Endothelial cell of umbilical vein (primary cell): ENCODE measurements around the gene RANBP3. TPM values are rescaled to one million over a fixed set of nuclear protein-coding genes. Genes with fewer than 3 reads are reported as not detected.

ENCODE experiments used
- BruUV-seq: library from RNA; stranded (reverse); fragments of 400-500 nt; replicated peaks from 2 replicates; lab custom pipeline; 2021; lab: Mats Ljungman, UMichigan
- CTCF ChIA-PET: fragments of 300-600, 350-600 bp; sonication (Branson Sonifier 250); formaldehyde crosslinking; loops from one replicate; lab custom pipeline; 2021; ENCODE audit warnings: antibody characterized with exemption, inconsistent platforms; lab: Charles Lee
- POLR2A ChIA-PET: fragments of 300-600, 350-600 bp; sonication (Branson Sonifier 250); formaldehyde crosslinking; loops from one replicate; lab custom pipeline; 2021; ENCODE audit warnings: antibody characterized with exemption, inconsistent platforms; lab: Charles Lee
- DNase-seq: peaks from one replicate; pipeline ENCODE4 v3.0.0-alpha.2; 2011; ENCODE audit warnings: low read depth, low spot score
- FAIRE-seq: peaks from 2 replicates; lab custom pipeline; 2011; peaks lifted over from hg19 to GRCh38; lab: Jason Lieb, UNC
- H2AFZ ChIP-seq: 2 replicates; pipeline ENCODE4 v1.6.0; 2012; ENCODE audit warnings: low read depth, low read length, control low read depth, inconsistent platforms
- H3K27ac ChIP-seq: 2 replicates; pipeline ENCODE4 v1.5.1; 2011; ENCODE audit warnings: low read depth, mild to moderate bottlenecking, control low read depth, low read length, moderate library complexity; ENCODE audit not compliant: insufficient read depth
- H3K27me3 ChIP-seq, 2 experiments: 2 replicates each; pipeline versions ENCODE4 v1.6.0 to v1.6.1; 2011; ENCODE audit warnings: low read length in 2 of 2, mixed read lengths in 1 of 2; ENCODE audit not compliant: control insufficient read depth in 2 of 2, insufficient read depth in 2 of 2
- H3K36me3 ChIP-seq, 2 experiments: 2 replicates in 1 of 2; 3 replicates in 1 of 2; pipeline ENCODE4 v1.5.1; 2011; ENCODE audit warnings: low read length in 2 of 2, mild to moderate bottlenecking in 1 of 2, moderate library complexity in 1 of 2; ENCODE audit not compliant: control insufficient read depth in 2 of 2, insufficient read depth in 2 of 2; ENCODE audit errors: extremely low read depth in 1 of 2
- H3K4me1 ChIP-seq: 3 replicates; pipeline ENCODE4 v1.5.1; 2011; ENCODE audit warnings: mild to moderate bottlenecking, low read length; ENCODE audit not compliant: control insufficient read depth, insufficient read depth; ENCODE audit errors: extremely low read depth
- H3K4me2 ChIP-seq: 2 replicates; pipeline ENCODE4 v1.6.1; 2011; ENCODE audit warnings: low read length, control low read depth, mixed read lengths; ENCODE audit not compliant: insufficient read depth
- H3K4me3 ChIP-seq, 3 experiments: fragments of 200-600 bp in 1 of 3; sonication (generic), shearing (Covaris generic) in 1 of 3; replicated peaks in 1 of 3; 2 replicates each; pipeline ENCODE4 v1.5.1; 2011 to 2016; ENCODE audit warnings: control low read depth in 3 of 3, low read length in 3 of 3, mild to moderate bottlenecking in 2 of 3, inconsistent platforms in 1 of 3, low read depth in 1 of 3, moderate library complexity in 1 of 3; ENCODE audit not compliant: insufficient read depth in 1 of 3
- H3K79me2 ChIP-seq: 2 replicates; pipeline ENCODE4 v1.6.0; 2012; ENCODE audit warnings: low read length, inconsistent platforms; ENCODE audit not compliant: control insufficient read depth, insufficient read depth
- H3K9ac ChIP-seq: replicated peaks from 2 replicates; pipeline ENCODE3; 2011; ENCODE audit warnings: low read length, control low read depth; ENCODE audit not compliant: insufficient read depth; ENCODE audit errors: extremely low read depth
- H3K9me1 ChIP-seq: replicated peaks from 3 replicates; pipeline ENCODE4 v1.6.0; 2011; ENCODE audit warnings: mild to moderate bottlenecking, low read length; ENCODE audit not compliant: control insufficient read depth, insufficient read depth; ENCODE audit errors: extremely low read depth
- H3K9me3 ChIP-seq: replicated peaks from 2 replicates; pipeline ENCODE4 v1.5.1; 2012; ENCODE audit warnings: low read length, inconsistent platforms; ENCODE audit not compliant: control insufficient read depth, insufficient read depth
- H4K20me1 ChIP-seq: replicated peaks from 2 replicates; pipeline ENCODE3; 2011; ENCODE audit warnings: mild to moderate bottlenecking, low read length; ENCODE audit not compliant: control insufficient read depth, insufficient read depth; ENCODE audit errors: extremely low read depth
- EZH2 ChIP-seq: IDR thresholded peaks from 2 replicates; pipeline ENCODE4 v1.6.1; 2012; ENCODE audit warnings: borderline replicate concordance, low read depth, mild to moderate bottlenecking, moderate library complexity, low read length, inconsistent platforms; ENCODE audit not compliant: severe bottlenecking
- FOS ChIP-seq: IDR thresholded peaks from 2 replicates; pipeline ENCODE4 v1.6.1; 2011; ENCODE audit warnings: mild to moderate bottlenecking, low read length, moderate library complexity, borderline replicate concordance; ENCODE audit not compliant: insufficient read depth
- JUN ChIP-seq: IDR thresholded peaks from 2 replicates; pipeline ENCODE4 v1.6.1; 2011; ENCODE audit warnings: borderline replicate concordance, low read depth; ENCODE audit not compliant: insufficient read length, insufficient read depth
- POLR2A ChIP-seq: IDR thresholded peaks from 2 replicates; pipeline ENCODE4 v1.6.1; 2012; ENCODE audit warnings: low read depth, mild to moderate bottlenecking, control low read depth, low read length
- POLR2AphosphoS5 ChIP-seq: IDR thresholded peaks from 2 replicates; pipeline ENCODE4 v1.6.1; 2012; ENCODE audit warnings: low read depth, mild to moderate bottlenecking, control low read depth, low read length, moderate library complexity; ENCODE audit not compliant: insufficient read depth
- dilution Hi-C: fragments of 300-500 bp; cut with MboI; formaldehyde crosslinking; loops from one replicate; pipeline ENCODE4 v1.15.0; 2019; ENCODE audit warnings: low sequenced_read_pairs; ENCODE audit not compliant: extremely low pct_ligation_motif_present
- intact Hi-C: fragments of 100-400 bp; cut with micrococcal nuclease; formaldehyde crosslinking; loops from one replicate; pipeline ENCODE4 v1.10.0; 2022
- polyA plus RNA-seq, 4 experiments: library from polyadenylated mRNA; depleted of rRNA in 3 of 4; stranded (reverse) in 3 of 4; unstranded in 1 of 4; fragments of >200 nt; gene quantifications; 2 replicates each; pipeline versions ENCODE4 v1.2.1 to v1.2.3, GENCODE V29; 2011 to 2012; ENCODE audit warnings: missing spikeins in 1 of 4
- total RNA-seq: library from RNA; stranded (reverse); gene quantifications from 2 replicates; pipeline ENCODE4 v1.2.3, GENCODE V29; 2021
- TF ChIP-seq, protein P1 (sequence below): IDR thresholded peaks from 2 replicates; pipeline ENCODE4 v1.6.1; 2011; ENCODE audit not compliant: insufficient read depth, insufficient read length
- TF ChIP-seq, protein P2 (sequence below), 2 donors: IDR thresholded peaks; 1 replicate in 1 of 2; 2 replicates in 1 of 2; pipeline ENCODE4 v1.5.1; 2011; ENCODE audit warnings: low read length in 2 of 2, mild to moderate bottlenecking in 2 of 2, moderate library complexity in 2 of 2, control low read depth in 1 of 2, inconsistent platforms in 1 of 2, low read depth in 1 of 2; ENCODE audit not compliant: insufficient read depth in 1 of 2; ENCODE audit errors: extremely low read depth in 1 of 2

The RANBP3 gene
- total and polyA plus RNA-seq, 2 donors (not counting 3 experiments of a cell fraction or from before 2014, with no cell fraction given), result 72.3 to 85.3 TPM

GRCh38 chr19:5959260-5960004 is 18.5 kb downstream of the RANBP3 start:
- Histone ChIP-seq H3K4me2 (no peak overlapping the region), H3K9me1 (no peaks in the 10 kb centered on the region), H3K9ac (no peak overlapping the region), H3K27ac (no peak overlapping the region), H3K36me3 (peaks cover 0 to 3% of the 10 kb centered on the region in 2 experiments), H3K79me2 (peaks cover 95% of the 10 kb centered on the region), H3K4me3 (no peak overlapping the region), H3K9me3 (no peaks in the 10 kb centered on the region), H3K4me1 (peaks cover 22% of the 10 kb centered on the region), H4K20me1 (no peaks in the 10 kb centered on the region), H3K27me3 (no peaks in the 10 kb centered on the region), H2AFZ (no peak overlapping the region)
- ChIA-PET CTCF (interaction anchor here (1.2 to 1.7 kb wide), 3 partner anchors 9 to 156 kb away, joined by 3 to 9 read pairs (median 3); no protein-coding TSS in a partner anchor), POLR2A (no interaction called here)
- FAIRE-seq, result no peak
- no TSS peak for BruUV-seq
- no peak for DNase-seq
- dilution Hi-C loops (no loop called here), intact Hi-C loops (loop anchor here (5.0 kb wide), 1 partner anchor 57 kb away; the partner anchor contains the start of genes NDUFA11 and VMAC)
- TF ChIP-seq JUN, result no peak
- no peak for TF ChIP-seq POLR2AphosphoS5
- TF ChIP-seq, protein P1, sequence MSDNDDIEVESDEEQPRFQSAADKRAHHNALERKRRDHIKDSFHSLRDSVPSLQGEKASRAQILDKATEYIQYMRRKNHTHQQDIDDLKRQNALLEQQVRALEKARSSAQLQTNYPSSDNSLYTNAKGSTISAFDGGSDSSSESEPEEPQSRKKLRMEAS, result no peak
- no peak for TF ChIP-seq FOS
- TF ChIP-seq EZH2, result no peak
- no peak for TF ChIP-seq POLR2A
- TF ChIP-seq, protein P2, sequence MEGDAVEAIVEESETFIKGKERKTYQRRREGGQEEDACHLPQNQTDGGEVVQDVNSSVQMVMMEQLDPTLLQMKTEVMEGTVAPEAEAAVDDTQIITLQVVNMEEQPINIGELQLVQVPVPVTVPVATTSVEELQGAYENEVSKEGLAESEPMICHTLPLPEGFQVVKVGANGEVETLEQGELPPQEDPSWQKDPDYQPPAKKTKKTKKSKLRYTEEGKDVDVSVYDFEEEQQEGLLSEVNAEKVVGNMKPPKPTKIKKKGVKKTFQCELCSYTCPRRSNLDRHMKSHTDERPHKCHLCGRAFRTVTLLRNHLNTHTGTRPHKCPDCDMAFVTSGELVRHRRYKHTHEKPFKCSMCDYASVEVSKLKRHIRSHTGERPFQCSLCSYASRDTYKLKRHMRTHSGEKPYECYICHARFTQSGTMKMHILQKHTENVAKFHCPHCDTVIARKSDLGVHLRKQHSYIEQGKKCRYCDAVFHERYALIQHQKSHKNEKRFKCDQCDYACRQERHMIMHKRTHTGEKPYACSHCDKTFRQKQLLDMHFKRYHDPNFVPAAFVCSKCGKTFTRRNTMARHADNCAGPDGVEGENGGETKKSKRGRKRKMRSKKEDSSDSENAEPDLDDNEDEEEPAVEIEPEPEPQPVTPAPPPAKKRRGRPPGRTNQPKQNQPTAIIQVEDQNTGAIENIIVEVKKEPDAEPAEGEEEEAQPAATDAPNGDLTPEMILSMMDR (IDR thresholded peaks at IDR 0.05; ENCODE audit: extremely low read depth in 1 of 2, insufficient read depth in 1 of 2, low read depth in 1 of 2, low read length in 2 of 2), result no peak
